Lung (tissue), 12 donors: Measurements from ENCODE around the gene LPAR3. TPM values are rescaled to one million over a fixed set of nuclear protein-coding genes. Genes with fewer than 3 reads are reported as not detected.

ENCODE experiments used
- ATAC-seq: fragments of 200-7000 bp; cut with Tn5 transposase; one replicate; pipeline ENCODE4 v1.9.1; 2020; ENCODE audit warnings: moderate number of reproducible peaks; ENCODE audit not compliant: insufficient read depth, low FRiP score
- DNase-seq, 3 donors: peaks; one replicate each; pipeline ENCODE4 v3.0.0-alpha.2; 2013 to 2017
- H3K27ac ChIP-seq, 2 donors: one replicate each; pipeline ENCODE4 v1.5.1; 2013; ENCODE audit warnings: mild to moderate bottlenecking in 2 of 2, moderate library complexity in 2 of 2, control low read depth in 1 of 2, inconsistent platforms in 1 of 2, low read depth in 1 of 2, low read length in 1 of 2
- H3K27me3 ChIP-seq, 3 donors: one replicate each; pipeline ENCODE4 v1.5.1; 2013; ENCODE audit warnings: low read length in 2 of 3; ENCODE audit not compliant: control insufficient read depth in 3 of 3, insufficient read depth in 3 of 3
- H3K36me3 ChIP-seq, 4 donors: one replicate each; pipeline ENCODE4 v1.5.1; 2013; ENCODE audit warnings: low read length in 4 of 4, mild to moderate bottlenecking in 1 of 4, moderate library complexity in 1 of 4; ENCODE audit not compliant: control insufficient read depth in 4 of 4, insufficient read depth in 4 of 4
- H3K4me1 ChIP-seq, 5 donors: one replicate each; pipeline ENCODE4 v1.5.1; 2013; ENCODE audit warnings: low read length in 5 of 5, mild to moderate bottlenecking in 2 of 5, moderate library complexity in 1 of 5; ENCODE audit not compliant: control insufficient read depth in 5 of 5, insufficient read depth in 5 of 5
- H3K4me3 ChIP-seq: one replicate; pipeline ENCODE4 v1.5.1; 2013; ENCODE audit warnings: mild to moderate bottlenecking, control low read depth, moderate library complexity
- H3K9ac ChIP-seq, 2 donors: one replicate each; pipeline ENCODE4 v1.5.1; 2013; ENCODE audit warnings: low read length in 2 of 2, control low read depth in 1 of 2; ENCODE audit not compliant: insufficient read depth in 1 of 2
- H3K9me3 ChIP-seq, 4 donors: one replicate each; pipeline ENCODE4 v1.5.1; 2013; ENCODE audit warnings: low read length in 3 of 4, mild to moderate bottlenecking in 1 of 4, moderate library complexity in 1 of 4; ENCODE audit not compliant: control insufficient read depth in 4 of 4, insufficient read depth in 3 of 4
- CTCF ChIP-seq: IDR thresholded peaks from 2 replicates; pipeline ENCODE4 v1.5.1; 2012; ENCODE audit warnings: mild to moderate bottlenecking; ENCODE audit errors: control extremely low read depth, extremely low read depth
- WGBS, 2 donors: extraction: QIAGEN DNeasy Blood & Tissue Kit; methylation state at CpG; one replicate each; pipeline ENCODE4 v1.1.7; 2013; 5-methylcytosine and 5-hydroxymethylcytosine counted together
- polyA plus RNA-seq, 2 donors: library from polyadenylated mRNA; stranded (reverse); fragments of 200-250 nt; gene quantifications; one replicate each; pipeline ENCODE4 v1.2.1, GENCODE V29; 2013
- total RNA-seq, 2 donors: library from RNA; depleted of rRNA in 1 of 2; stranded (reverse); fragments of >200 nt in 1 of 2; gene quantifications; one replicate each; pipeline ENCODE4 v1.2.1, GENCODE V29; 2014 to 2021
- donor health status: control.
- donor health status: control.
- donor health status: Bipolar disorder and iron deficiency.
- donor health status: healthy.
- donor health status: DM: yes; HTN: yes; CAD: no.

Gene LPAR3
- total and polyA plus RNA-seq, 4 donors: 0.98 to 8.3 (median 5.3) TPM

- DNase-seq: no peak
These were observed 25.8 kb upstream of the LPAR3 start for GRCh38 chr1:84918726-84919336.

GRCh38 chr1:84916897-84917296, 23.9 kb upstream of the LPAR3 start:
- no peaks in the 10 kb centered on the region for H3K36me3 ChIP-seq
- no peak for ATAC-seq
- no peaks in the 10 kb centered on the region for H3K27me3 ChIP-seq
- no peak overlapping the region for H3K4me3 ChIP-seq
- 75 to 77% methylated on average over 4 of the region's 4 CpGs for WGBS, 2 donors
- H3K27ac ChIP-seq: no peak overlapping the region
- H3K9me3 ChIP-seq: no peaks in the 10 kb centered on the region
- no peak for TF ChIP-seq CTCF
- H3K9ac ChIP-seq: no peak overlapping the region
- H3K4me1 ChIP-seq: peaks cover 0 to 4% (median 0%) of the 10 kb centered on the region in 5 donors
- DNase-seq: no peak

More at GRCh38 chr1:84918726-84919336, 25.8 kb upstream of the LPAR3 start:
- no peak overlapping the region for H3K4me3 ChIP-seq
- 78 to 87% methylated on average over 5 of the region's 5 CpGs for WGBS, 2 donors
- H3K4me1 ChIP-seq: no peaks in the 10 kb centered on the region
- H3K27ac ChIP-seq: no peak overlapping the region
- H3K27me3 ChIP-seq: no peaks in the 10 kb centered on the region
- no peak overlapping the region for H3K9ac ChIP-seq
- H3K9me3 ChIP-seq: peaks cover 0 to 2% (median 0%) of the 10 kb centered on the region in 4 donors
- no peaks in the 10 kb centered on the region for H3K36me3 ChIP-seq
- no peak for ATAC-seq
- TF ChIP-seq CTCF: no peak

- ATAC-seq (no peak), DNase-seq (peak in 1 of 3 donors; percentile 17)
- Histone ChIP-seq H3K27me3 (no peaks in the 10 kb centered on the region), H3K27ac (no peak overlapping the region), H3K9ac (no peak overlapping the region), H3K9me3 (no peaks in the 10 kb centered on the region), H3K4me3 (no peak overlapping the region), H3K4me1 (peaks cover 0 to 4% (median 0%) of the 10 kb centered on the region in 5 donors), H3K36me3 (no peaks in the 10 kb centered on the region)
- no peak for TF ChIP-seq CTCF
- WGBS, 2 donors: 32 to 41% methylated on average over 4 of the region's 4 CpGs
These were observed 20.5 kb upstream of the LPAR3 start for GRCh38 chr1:84913555-84913892.
